Neutrophil (primary cell): ENCODE measurements around the gene NGB.

Experiments used
- H3K27ac ChIP-seq: fragments of 200-600 bp; sonication (generic); 2 replicates; pipeline ENCODE4 v1.5.1; 2016; ENCODE audit warnings: mild to moderate bottlenecking, moderate library complexity
- H3K27me3 ChIP-seq: fragments of 200-600 bp; sonication (generic); 2 replicates; pipeline ENCODE4 v1.6.0; 2016; ENCODE audit warnings: mild to moderate bottlenecking
- H3K36me3 ChIP-seq: fragments of 200-600 bp; sonication (generic); 2 replicates; pipeline ENCODE4 v1.5.1; 2017
- H3K4me1 ChIP-seq, 2 experiments: fragments of 200-600 bp in 1 of 2; sonication (generic) in 1 of 2; 1 replicate in 1 of 2; 2 replicates in 1 of 2; pipeline versions ENCODE4 v1.5.1 to v1.6.1; 2013 to 2016; ENCODE audit warnings: low read depth in 1 of 2, low read length in 1 of 2, mild to moderate bottlenecking in 1 of 2, moderate library complexity in 1 of 2; ENCODE audit not compliant: control insufficient read depth in 1 of 2, insufficient read depth in 1 of 2
- H3K4me3 ChIP-seq, 2 experiments: fragments of 200-600 bp in 1 of 2; sonication (generic) in 1 of 2; 1 replicate in 1 of 2; 2 replicates in 1 of 2; pipeline ENCODE4 v1.5.1; 2013 to 2016; ENCODE audit warnings: low read depth in 1 of 2, low read length in 1 of 2, mild to moderate bottlenecking in 1 of 2, moderate library complexity in 1 of 2
- H3K9me3 ChIP-seq: fragments of 200-600 bp; sonication (generic); 2 replicates; pipeline ENCODE4 v1.5.1; 2016
- CTCF ChIP-seq: fragments of 200-600 bp; sonication (generic); IDR thresholded peaks from 2 replicates; pipeline ENCODE4 v1.5.1; 2016; ENCODE audit warnings: antibody characterized with exemption

NGB gene

GRCh38 chr14:77275601-77276017 lies 4.6 kb upstream of the NGB start:
- Histone ChIP-seq H3K9me3 (no peaks in the 10 kb centered on the region), H3K27me3 (peaks cover 24% of the 10 kb centered on the region), H3K36me3 (no peaks in the 10 kb centered on the region), H3K4me3 (no peak overlapping the region), H3K4me1 (peaks cover 4 to 15% of the 10 kb centered on the region in 2 experiments), H3K27ac (no peak overlapping the region)
- TF ChIP-seq CTCF, result no peak

- H3K27ac ChIP-seq, result no peak overlapping the region
- TF ChIP-seq CTCF, result no peak
- peaks cover 29% of the 10 kb centered on the region for H3K27me3 ChIP-seq
- H3K9me3 ChIP-seq, result no peaks in the 10 kb centered on the region
- peaks cover 4 to 15% of the 10 kb centered on the region in 2 experiments for H3K4me1 ChIP-seq
- H3K4me3 ChIP-seq, result no peak overlapping the region
- H3K36me3 ChIP-seq, result no peaks in the 10 kb centered on the region
Measured at GRCh38 chr14:77275041-77275580, 4.1 kb upstream of the NGB start.

- Histone ChIP-seq H3K27ac (no peak overlapping the region), H3K27me3 (peaks cover 42% of the 10 kb centered on the region), H3K36me3 (no peaks in the 10 kb centered on the region), H3K9me3 (no peaks in the 10 kb centered on the region), H3K4me3 (no peak overlapping the region), H3K4me1 (peaks cover 4 to 15% of the 10 kb centered on the region in 2 experiments)
- TF ChIP-seq CTCF, result no peak
Measured at GRCh38 chr14:77273796-77274195, 2.8 kb upstream of the NGB start.

GRCh38 chr14:77272261-77272660 lies 1.3 kb upstream of the NGB start:
- Histone ChIP-seq H3K36me3 (no peaks in the 10 kb centered on the region), H3K9me3 (no peaks in the 10 kb centered on the region), H3K4me1 (peaks cover 4 to 15% of the 10 kb centered on the region in 2 experiments), H3K27ac (no peak overlapping the region), H3K27me3 (peaks cover 57% of the 10 kb centered on the region), H3K4me3 (no peak overlapping the region)
- no peak for TF ChIP-seq CTCF

GRCh38 chr14:77270361-77271112 lies 469 bp downstream of the NGB start:
- Histone ChIP-seq H3K4me3 (no peak overlapping the region), H3K27me3 (peaks cover 65% of the 10 kb centered on the region), H3K36me3 (no peaks in the 10 kb centered on the region), H3K27ac (no peak overlapping the region), H3K4me1 (peaks cover 2 to 4% of the 10 kb centered on the region in 2 experiments), H3K9me3 (no peaks in the 10 kb centered on the region)
- TF ChIP-seq CTCF, result no peak
